K562 (cell line): ENCODE data around the gene SLC22A23. TPM values are rescaled to one million over a fixed set of nuclear protein-coding genes. Genes with fewer than 3 reads are reported as not detected.

ENCODE experiments used
- ATAC-seq: fragments of 200-7000 bp; cut with Tn5 transposase; 3 replicates; pipeline ENCODE4 v1.9.1; 2020; ENCODE audit warnings: moderate library complexity
- BruUV-seq: library from RNA; stranded (reverse); fragments of 400-500 nt; replicated peaks from 2 replicates; lab custom pipeline; 2021; lab: Mats Ljungman, UMichigan
- CTCF ChIA-PET: fragments of 300-600 bp; formaldehyde crosslinking; extraction: SDS; loops from one replicate; lab custom pipeline; 2021; ENCODE audit warnings: low intra/inter-chr PET ratio; lab: Yijun Ruan, JAX
- POLR2A ChIA-PET: fragments of 300-600, 350-650 bp; sonication (Branson Sonifier 250); formaldehyde crosslinking; extraction: SDS; loops from one replicate; lab custom pipeline; 2021; ENCODE audit warnings: antibody characterized with exemption, inconsistent platforms; lab: Yijun Ruan, JAX
- DNase-seq, 4 experiments: peaks; one replicate each; pipeline versions ENCODE4 v3.0.0 to v3.0.0-alpha.2; 2011 to 2018; ENCODE audit warnings: low spot score in 3 of 4, mixed read lengths in 3 of 4; ENCODE audit errors: extremely low read depth in 1 of 4
- FAIRE-seq: peaks from 2 replicates; lab custom pipeline; 2011; peaks lifted over from hg19 to GRCh38; lab: Jason Lieb, UNC
- H2AFZ ChIP-seq: 2 replicates; pipeline ENCODE4 v1.6.0; 2011; ENCODE audit warnings: low read depth, low read length, control low read depth, inconsistent platforms
- H3K27ac ChIP-seq: fragments of 200-600 bp; 3 replicates; pipeline ENCODE4 v1.8.0; 2011; ENCODE audit warnings: low read depth, mild to moderate bottlenecking, control low read depth, inconsistent platforms, low read length, moderate library complexity, mixed read lengths; ENCODE audit errors: extremely low read depth
- H3K27me3 ChIP-seq, 2 experiments: fragments of 300-600 bp in 1 of 2; 2 replicates in 1 of 2; 3 replicates in 1 of 2; pipeline versions ENCODE4 v1.6.0 to v1.8.0; 2011; ENCODE audit warnings: inconsistent platforms in 2 of 2, low read length in 2 of 2, mild to moderate bottlenecking in 1 of 2, mixed read lengths in 1 of 2, moderate library complexity in 1 of 2; ENCODE audit not compliant: control insufficient read depth in 2 of 2, insufficient read depth in 2 of 2
- H3K36me3 ChIP-seq: fragments of 300-600 bp; 3 replicates; pipeline ENCODE4 v1.8.0; 2011; ENCODE audit warnings: mild to moderate bottlenecking, low read length, inconsistent platforms; ENCODE audit not compliant: control insufficient read depth, insufficient read depth
- H3K4me1 ChIP-seq, 2 experiments: fragments of 200-600 bp in 1 of 2; replicated peaks in 1 of 2; 2 replicates in 1 of 2; 3 replicates in 1 of 2; pipeline versions ENCODE4 v1.5.1 to v1.8.0; 2011; ENCODE audit warnings: inconsistent platforms in 2 of 2, low read length in 2 of 2, mild to moderate bottlenecking in 1 of 2, mixed read lengths in 1 of 2, moderate library complexity in 1 of 2; ENCODE audit not compliant: control insufficient read depth in 2 of 2, insufficient read depth in 2 of 2
- H3K4me2 ChIP-seq: 2 replicates; pipeline ENCODE4 v1.6.1; 2011; ENCODE audit warnings: low read length, control low read depth, inconsistent platforms, mixed read lengths; ENCODE audit not compliant: insufficient read depth
- H3K4me3 ChIP-seq: fragments of 200-600 bp; sonication (generic), shearing (Covaris generic); 2 replicates; pipeline ENCODE4 v1.5.1; 2016; ENCODE audit warnings: control low read depth, inconsistent platforms
- H3K79me2 ChIP-seq: fragments of 200-600 bp; 3 replicates; pipeline ENCODE4 v1.8.0; 2011; ENCODE audit warnings: low read length, inconsistent platforms; ENCODE audit not compliant: control insufficient read depth, insufficient read depth
- H3K9ac ChIP-seq, 2 experiments: 2 replicates each; pipeline versions ENCODE4 v1.6.0 to v1.6.1; 2011; ENCODE audit warnings: low read depth in 2 of 2, low read length in 2 of 2, control low read depth in 1 of 2, inconsistent platforms in 1 of 2, mild to moderate bottlenecking in 1 of 2, mixed read lengths in 1 of 2; ENCODE audit not compliant: insufficient read depth in 1 of 2
- H3K9me1 ChIP-seq: one replicate; pipeline ENCODE4 v1.6.0; 2011; ENCODE audit warnings: inconsistent platforms, mild to moderate bottlenecking, low read length, moderate library complexity; ENCODE audit not compliant: control insufficient read depth, insufficient read depth
- H3K9me3 ChIP-seq: replicated peaks from 2 replicates; pipeline ENCODE4 v1.5.1; 2011; ENCODE audit warnings: low read depth, low read length, inconsistent platforms; ENCODE audit not compliant: control insufficient read depth, insufficient read depth
- H4K20me1 ChIP-seq: replicated peaks from 2 replicates; pipeline ENCODE4 v1.6.1; 2011; ENCODE audit warnings: low read length, inconsistent platforms, mixed read lengths; ENCODE audit not compliant: control insufficient read depth, insufficient read depth
- FOXJ2 ChIP-seq: fragments of 200-800 bp; sonication (Bioruptor generic); IDR thresholded peaks from 2 replicates; pipeline ENCODE4 v1.6.1; 2016; ENCODE audit warnings: missing genetic modification characterization, missing compliant biosample characterization
- MYBL2 ChIP-seq, 2 experiments: fragments of 450-650 bp in 1 of 2; sonication (generic) in 1 of 2; formaldehyde crosslinking in 1 of 2; IDR thresholded peaks; 2 replicates each; pipeline versions ENCODE4 v1.6.1 to v1.8.1; 2017 to 2022; ENCODE audit warnings: borderline replicate concordance in 1 of 2, inconsistent platforms in 1 of 2, low read depth in 1 of 2, mild to moderate bottlenecking in 1 of 2, missing genetic modification reagents in 1 of 2, moderate library complexity in 1 of 2
- ZNF263 ChIP-seq: sonication (generic); formaldehyde crosslinking; IDR thresholded peaks from 2 replicates; pipeline ENCODE4 v1.8.0; 2022; ENCODE audit warnings: mild to moderate bottlenecking, missing genetic modification reagents, borderline replicate concordance
- WGBS: fragments of 100-300 bp; shearing (Covaris generic); methylation state at CpG from one replicate; pipeline ENCODE4 v1.1.6; 2016; ENCODE audit warnings: low coverage, mixed read lengths; ENCODE audit not compliant: insufficient coverage; ENCODE audit errors: missing lambda C conversion rate; 5-methylcytosine and 5-hydroxymethylcytosine counted together
- in situ Hi-C: fragments of 300-500 bp; cut with MboI; formaldehyde crosslinking; loops from 4 replicates; pipeline ENCODE4 v1.15.0; 2018; ENCODE audit warnings: inconsistent platforms, mixed read lengths
- intact Hi-C: fragments of 100-400 bp; cut with micrococcal nuclease; formaldehyde crosslinking; loops from 2 replicates; pipeline ENCODE4 v1.14.2; 2022
- polyA plus RNA-seq, 8 experiments: library from polyadenylated mRNA; depleted of rRNA in 4 of 8; stranded (reverse) in 5 of 8; unstranded in 3 of 8; fragments of >200 nt; fragmentation: Nextera tagmentation in 2 of 8; fragmentation: Illumina TruSeq in 1 of 8; extraction: Ambion mirVana in 2 of 8; extraction: Trizol in 1 of 8; gene quantifications; 2 replicates each; pipeline versions ENCODE4 v1.2.1 to v1.2.3, GENCODE V29; 2011 to 2014; ENCODE audit warnings: inconsistent platforms in 1 of 8, missing spikeins in 1 of 8
- total RNA-seq, 7 experiments: library from RNA; depleted of rRNA in 6 of 7; stranded (reverse); fragments of >200 nt in 6 of 7; fragmentation: Illumina TruSeq in 2 of 7; extraction: Trizol in 2 of 7; gene quantifications; 2 replicates each; pipeline versions ENCODE4 v1.2.1 to v1.2.3, GENCODE V29; 2011 to 2021; ENCODE audit warnings: low replicate concordance in 1 of 7
- TF ChIP-seq, protein P1 (sequence below): sonication (generic); formaldehyde crosslinking; IDR thresholded peaks from 2 replicates; pipeline ENCODE4 v1.8.1; 2023; ENCODE audit warnings: mild to moderate bottlenecking, missing genetic modification reagents, moderate library complexity

Gene SLC22A23
- total and polyA plus RNA-seq, 9 of the 15 experiments (the other 6 are each of a cell fraction or from before 2014, with no cell fraction given) = 0.30 to 8.7 (median 2.5) TPM

- in situ Hi-C loops = no loop called here
- ATAC-seq = no peak
- ChIA-PET CTCF (no interaction called here), POLR2A (no interaction called here)
- peaks cover 0 to 3% of the 10 kb centered on the region in 2 experiments; a peak in 1 of 5 replicates for H3K4me1 ChIP-seq
- H3K36me3 ChIP-seq = no peaks in the 10 kb centered on the region
- no peak for DNase-seq
- H3K4me3 ChIP-seq = no peak overlapping the region
- no TSS peak for BruUV-seq
- no peak overlapping the region for H2AFZ ChIP-seq
- H4K20me1 ChIP-seq = no peaks in the 10 kb centered on the region
- H3K9me1 ChIP-seq = no peaks in the 10 kb centered on the region
- no peak overlapping the region for H3K4me2 ChIP-seq
- no peaks in the 10 kb centered on the region for H3K79me2 ChIP-seq
- H3K27ac ChIP-seq = no peak overlapping the region
- no peak for TF ChIP-seq MYBL2 (IDR thresholded peaks at IDR 0.05; ENCODE audit: low read depth)
- no peak for TF ChIP-seq MYBL2 (CRISPR knock-in tag; IDR thresholded peaks at IDR 0.05; ENCODE audit: borderline replicate concordance)
- TF ChIP-seq, protein P1, sequence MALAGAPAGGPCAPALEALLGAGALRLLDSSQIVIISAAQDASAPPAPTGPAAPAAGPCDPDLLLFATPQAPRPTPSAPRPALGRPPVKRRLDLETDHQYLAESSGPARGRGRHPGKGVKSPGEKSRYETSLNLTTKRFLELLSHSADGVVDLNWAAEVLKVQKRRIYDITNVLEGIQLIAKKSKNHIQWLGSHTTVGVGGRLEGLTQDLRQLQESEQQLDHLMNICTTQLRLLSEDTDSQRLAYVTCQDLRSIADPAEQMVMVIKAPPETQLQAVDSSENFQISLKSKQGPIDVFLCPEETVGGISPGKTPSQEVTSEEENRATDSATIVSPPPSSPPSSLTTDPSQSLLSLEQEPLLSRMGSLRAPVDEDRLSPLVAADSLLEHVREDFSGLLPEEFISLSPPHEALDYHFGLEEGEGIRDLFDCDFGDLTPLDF (CRISPR knock-in tag) = no peak
- TF ChIP-seq FOXJ2 (tag) = no peak
- peak; percentile 84 for TF ChIP-seq ZNF263
- TF ChIP-seq, all 486 proteins: peak for 1
- WGBS = 34% methylated on average over 5 of the region's 6 CpGs
- Histone ChIP-seq H3K9me3 (0 out of 2 replicates have a peak, but pooled peaks cover 5% of the 10 kb centered on the region), H3K9ac (no peak overlapping the region), H3K27me3 (no peaks in the 10 kb centered on the region)
- no peak for FAIRE-seq
- intact Hi-C loops = no loop called here
These were observed 146.8 kb downstream of the SLC22A23 start for GRCh38 chr6:3310051-3310448.
